ENCODE data around the gene SERPINE3. TPM values are rescaled to one million over a fixed set of nuclear protein-coding genes. Genes with fewer than 3 reads are reported as not detected.

The SERPINE3 gene
- polyA plus RNA-seq, 1 experiment: not detected

DNA sequence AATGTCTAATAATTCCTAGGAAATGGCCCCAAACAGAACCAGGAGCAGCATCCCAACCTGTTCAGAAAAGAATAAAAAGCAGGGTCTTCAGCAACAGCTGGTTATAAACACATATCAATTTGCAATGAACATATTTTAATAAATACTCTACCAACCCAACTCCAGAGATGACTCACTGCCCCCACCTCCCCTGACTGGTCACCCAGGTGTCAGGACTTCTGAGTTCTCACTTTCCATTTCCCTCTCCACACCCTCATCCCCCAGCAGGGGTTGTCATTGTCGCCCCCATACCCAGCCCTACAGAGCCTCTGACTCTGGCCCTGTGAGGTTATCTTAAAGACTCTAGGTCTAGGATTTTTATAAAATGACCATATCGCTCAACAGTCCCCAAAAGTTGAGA lies 6.9 kb downstream of the SERPINE3 start:
- no peak overlapping the region for H3K27ac ChIP-seq (ENCODE audit: low read depth, low read length)
- no peak overlapping the region for H3K4me3 ChIP-seq (ENCODE audit: low read depth, low read length)
- no peaks in the 10 kb centered on the region for H3K9me3 ChIP-seq (ENCODE audit: control insufficient read depth, insufficient read depth, low read length)
- no peak for TF ChIP-seq CTCF (IDR thresholded peaks at IDR 0.05; ENCODE audit: low read depth, low read length)
- no peak for DNase-seq (ENCODE audit: low read depth, low spot score)
- no peaks in the 10 kb centered on the region for H3K27me3 ChIP-seq (ENCODE audit: control insufficient read depth, insufficient read depth, low read length)
- ChIA-PET CTCF (interaction anchor here (1.3 kb wide), 1 partner anchor 60 kb away, joined by 4 read pairs; no protein-coding TSS in a partner anchor), POLR2A (no interaction called here)

- TF ChIP-seq CTCF (IDR thresholded peaks at IDR 0.05; ENCODE audit: low read depth, low read length): no peak
- CTCF ChIA-PET: no interaction called here
- no peaks in the 10 kb centered on the region for H3K9me3 ChIP-seq (ENCODE audit: control insufficient read depth, insufficient read depth, low read length)
Measured at GRCh38 chr13:51347099-51347498, 7.6 kb downstream of the SERPINE3 start.

DNA sequence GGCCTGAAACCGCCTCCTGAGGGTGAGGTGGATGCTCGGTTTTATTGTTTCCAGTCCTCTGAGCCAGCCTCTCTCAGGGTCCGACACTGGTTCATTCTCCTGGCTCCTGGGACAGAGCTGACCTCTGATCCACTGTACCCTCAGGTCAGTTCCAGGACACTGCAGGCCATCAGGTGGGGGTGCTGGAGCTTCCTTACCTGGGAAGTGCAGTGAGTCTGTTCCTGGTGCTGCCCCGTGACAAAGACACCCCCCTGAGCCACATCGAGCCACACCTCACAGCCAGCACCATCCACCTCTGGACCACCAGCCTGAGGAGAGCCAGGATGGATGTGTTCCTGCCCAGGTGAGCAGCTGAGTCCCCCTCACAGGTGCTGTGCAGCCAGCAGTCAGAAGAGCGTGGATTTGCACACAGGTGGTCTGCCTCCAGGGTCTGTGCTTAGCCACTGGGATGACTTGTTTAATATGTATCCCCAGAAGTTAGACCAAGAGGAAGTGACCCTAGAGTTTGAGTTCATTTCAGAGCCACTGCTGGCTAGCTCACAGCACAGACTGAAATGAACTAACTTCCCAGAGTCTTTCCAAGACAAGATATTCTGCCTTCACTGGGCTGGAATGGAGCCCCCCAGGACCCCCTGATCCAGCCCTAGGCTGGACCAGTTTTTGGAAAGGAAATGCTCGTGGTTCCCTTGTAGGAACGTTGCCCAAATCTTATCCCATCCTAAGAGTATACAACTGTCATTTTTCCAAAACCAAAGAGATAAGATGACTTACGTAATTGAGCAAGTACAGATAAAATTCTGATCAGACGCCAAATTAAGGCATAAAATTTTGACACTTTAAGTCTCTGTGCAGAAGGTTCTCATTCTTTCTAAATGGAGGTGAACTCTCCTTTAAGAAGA lies 8.8 kb downstream of the SERPINE3 start:
- CTCF ChIA-PET: no interaction called here

More at GRCh38 chr13:51347099-51347498, 7.6 kb downstream of the SERPINE3 start:
- POLR2A ChIA-PET: no interaction called here
- no peak for DNase-seq (ENCODE audit: low read depth, low spot score)
- Histone ChIP-seq H3K27ac (ENCODE audit: low read depth, low read length) (no peak overlapping the region), H3K27me3 (ENCODE audit: control insufficient read depth, insufficient read depth, low read length) (no peaks in the 10 kb centered on the region), H3K4me3 (ENCODE audit: low read depth, low read length) (no peak overlapping the region)

GRCh38 chr13:51349016-51349415 lies 9.5 kb downstream of the SERPINE3 start:
- H3K4me3 ChIP-seq (ENCODE audit: low read depth, low read length): no peak overlapping the region
- CTCF ChIA-PET: no interaction called here
- H3K9me3 ChIP-seq (ENCODE audit: control insufficient read depth, insufficient read depth, low read length): no peaks in the 10 kb centered on the region
- DNase-seq (ENCODE audit: low read depth, low spot score): no peak
- H3K27ac ChIP-seq (ENCODE audit: low read depth, low read length): no peak overlapping the region
- H3K27me3 ChIP-seq (ENCODE audit: control insufficient read depth, insufficient read depth, low read length): no peaks in the 10 kb centered on the region
- POLR2A ChIA-PET: no interaction called here
- no peak for TF ChIP-seq CTCF (IDR thresholded peaks at IDR 0.05; ENCODE audit: low read depth, low read length)

More for the DNA sequence above, 8.8 kb downstream of the SERPINE3 start:
- Histone ChIP-seq H3K4me3 (ENCODE audit: low read depth, low read length) (no peak overlapping the region), H3K9me3 (ENCODE audit: control insufficient read depth, insufficient read depth, low read length) (no peaks in the 10 kb centered on the region), H3K27ac (ENCODE audit: low read depth, low read length) (no peak overlapping the region), H3K27me3 (ENCODE audit: control insufficient read depth, insufficient read depth, low read length) (no peaks in the 10 kb centered on the region)
- POLR2A ChIA-PET: no interaction called here
- no peak for DNase-seq (ENCODE audit: low read depth, low spot score)
- TF ChIP-seq CTCF (IDR thresholded peaks at IDR 0.05; ENCODE audit: low read depth, low read length): no peak

DNA sequence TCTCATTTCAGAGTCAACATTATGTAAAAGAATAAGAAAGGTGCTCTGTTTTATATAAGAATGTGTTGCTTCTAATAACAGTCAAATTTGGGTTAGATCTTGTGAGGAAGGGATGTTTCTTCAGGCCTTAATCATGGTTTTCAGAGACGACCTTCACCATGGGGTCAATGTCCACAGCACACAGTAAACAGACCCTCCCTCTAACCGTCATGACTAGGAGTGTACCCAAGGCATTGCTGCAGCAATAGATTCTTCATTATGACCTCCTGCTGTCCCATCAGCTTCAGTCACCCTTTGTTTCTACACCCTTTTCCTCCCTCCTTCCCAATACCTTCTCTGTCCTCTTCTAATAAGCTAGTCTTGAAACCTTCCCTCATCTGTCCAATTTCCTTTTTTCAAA lies 15.7 kb downstream of the SERPINE3 start:
- H3K9me3 ChIP-seq (ENCODE audit: control insufficient read depth, insufficient read depth, low read length): no peaks in the 10 kb centered on the region
- ChIA-PET CTCF (interaction anchor here (1.0 kb wide), 1 partner anchor 69 kb away, joined by 3 read pairs; no protein-coding TSS in a partner anchor), POLR2A (no interaction called here)
- no peak for TF ChIP-seq CTCF (IDR thresholded peaks at IDR 0.05; ENCODE audit: low read depth, low read length)
- no peak for DNase-seq (ENCODE audit: low read depth, low spot score)
- no peak overlapping the region for H3K27ac ChIP-seq (ENCODE audit: low read depth, low read length)
- H3K4me3 ChIP-seq (ENCODE audit: low read depth, low read length): no peak overlapping the region
- no peaks in the 10 kb centered on the region for H3K27me3 ChIP-seq (ENCODE audit: control insufficient read depth, insufficient read depth, low read length)

All from AG04450 (cell line).